Testis (tissue), 2 donors: ENCODE results near the gene NCEH1.

Experiments
- POLR2A ChIP-seq: fragments of 450-650 bp; IDR thresholded peaks from one replicate; pipeline ENCODE4 v1.6.1; 2017; ENCODE audit warnings: antibody characterized with exemption, mild to moderate bottlenecking, moderate library complexity
- TF ChIP-seq, protein P1 (sequence below), 3 experiments: fragments of 450-650 bp in 2 of 3; fragments of 200-600 bp in 1 of 3; sonication (generic) in 1 of 3; IDR thresholded peaks; one replicate each; pipeline ENCODE4 v1.5.1; 2016 to 2019; ENCODE audit warnings: antibody characterized with exemption in 3 of 3, mild to moderate bottlenecking in 2 of 3, moderate library complexity in 1 of 3

DNA sequence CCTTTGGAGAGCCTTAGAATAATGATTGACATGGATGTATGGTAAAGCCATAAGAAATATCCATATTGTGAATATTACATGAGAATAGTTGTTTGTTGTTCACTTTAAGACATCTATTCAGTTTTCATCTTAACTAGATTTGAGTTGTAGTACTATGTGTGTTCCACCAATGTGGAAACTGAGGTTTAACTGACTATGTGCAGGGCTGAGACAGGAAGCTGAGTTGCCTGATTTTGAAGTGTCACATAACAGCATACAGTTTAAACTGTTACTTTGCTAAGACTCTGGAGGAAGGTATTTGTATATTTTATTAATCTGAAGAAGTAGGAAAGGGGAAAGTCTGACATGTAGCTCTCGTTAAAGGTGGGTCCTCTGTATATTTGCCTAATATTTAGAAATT lies 41.8 kb upstream of the NCEH1 start:
- no peak for TF ChIP-seq POLR2A
- TF ChIP-seq, protein P1, sequence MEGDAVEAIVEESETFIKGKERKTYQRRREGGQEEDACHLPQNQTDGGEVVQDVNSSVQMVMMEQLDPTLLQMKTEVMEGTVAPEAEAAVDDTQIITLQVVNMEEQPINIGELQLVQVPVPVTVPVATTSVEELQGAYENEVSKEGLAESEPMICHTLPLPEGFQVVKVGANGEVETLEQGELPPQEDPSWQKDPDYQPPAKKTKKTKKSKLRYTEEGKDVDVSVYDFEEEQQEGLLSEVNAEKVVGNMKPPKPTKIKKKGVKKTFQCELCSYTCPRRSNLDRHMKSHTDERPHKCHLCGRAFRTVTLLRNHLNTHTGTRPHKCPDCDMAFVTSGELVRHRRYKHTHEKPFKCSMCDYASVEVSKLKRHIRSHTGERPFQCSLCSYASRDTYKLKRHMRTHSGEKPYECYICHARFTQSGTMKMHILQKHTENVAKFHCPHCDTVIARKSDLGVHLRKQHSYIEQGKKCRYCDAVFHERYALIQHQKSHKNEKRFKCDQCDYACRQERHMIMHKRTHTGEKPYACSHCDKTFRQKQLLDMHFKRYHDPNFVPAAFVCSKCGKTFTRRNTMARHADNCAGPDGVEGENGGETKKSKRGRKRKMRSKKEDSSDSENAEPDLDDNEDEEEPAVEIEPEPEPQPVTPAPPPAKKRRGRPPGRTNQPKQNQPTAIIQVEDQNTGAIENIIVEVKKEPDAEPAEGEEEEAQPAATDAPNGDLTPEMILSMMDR (IDR thresholded peaks at IDR 0.05), result no peak
